Renal cortex interstitium (tissue), 15 donors: ENCODE measurements around the gene GLMN. TPM values are rescaled to one million over a fixed set of nuclear protein-coding genes. Genes with fewer than 3 reads are reported as not detected.

ENCODE experiments used
- DNase-seq, 11 donors: peaks; one replicate each; pipeline ENCODE4 v3.0.0-alpha.2; 2013; ENCODE audit warnings: low read depth in 9 of 11, low spot score in 4 of 11; ENCODE audit errors: extremely low read depth in 1 of 11
- long read RNA-seq, 16 experiments: transcript quantifications; one replicate each; lab custom pipeline, GENCODE V29; 2026
- polyA plus RNA-seq, 3 donors: library from polyadenylated mRNA; unstranded; fragments of 120-200 nt; gene quantifications; one replicate each; pipeline ENCODE4 v1.2.1, GENCODE V29; 2013; ENCODE audit not compliant: insufficient read length in 3 of 3

GLMN gene
- polyA plus RNA-seq, result 10 to 100 TPM; 18.8 to 26.4 (median 26.1) TPM
- long read RNA-seq, donor 1, partial matches to known transcripts, result 0 of 5 reads
- long read RNA-seq, donor 1, other reads (novel, unspliced or antisense), result 0 of 5 reads
- long read RNA-seq, donor 2, partial matches to known transcripts, result 0 of 1 reads
- long read RNA-seq, donor 2, other reads (novel, unspliced or antisense), result 0 of 1 reads
- long read RNA-seq, donor 3, result 0 reads
- long read RNA-seq, donor 4, partial matches to known transcripts, result 0 of 1 reads
- long read RNA-seq, donor 4, other reads (novel, unspliced or antisense), result 0 of 1 reads
- long read RNA-seq, donor 5, result 0 reads
- long read RNA-seq, donor 6, partial matches to known transcripts, result 0 of 6 reads
- long read RNA-seq, donor 6, other reads (novel, unspliced or antisense), result 0 of 6 reads
- long read RNA-seq, donor 7, partial matches to known transcripts, result 0 of 5 reads
- long read RNA-seq, donor 7, other reads (novel, unspliced or antisense), result 0 of 5 reads
- long read RNA-seq, donor 8, transcript GLMN-201 (19 exons, 1,995 nt), result major isoform, 5 of 9 reads
- long read RNA-seq, donor 8, partial matches to known transcripts, result 0 of 9 reads
- long read RNA-seq, donor 8, other reads (novel, unspliced or antisense), result 0 of 9 reads
- long read RNA-seq, donor 9, partial matches to known transcripts, result 0 of 4 reads
- long read RNA-seq, donor 9, other reads (novel, unspliced or antisense), result 0 of 4 reads
- long read RNA-seq, donor 10, partial matches to known transcripts, result 0 of 3 reads
- long read RNA-seq, donor 10, other reads (novel, unspliced or antisense), result 0 of 3 reads
- long read RNA-seq, donor 11, partial matches to known transcripts, result 10 of 11 reads
- long read RNA-seq, donor 11, other reads (novel, unspliced or antisense), result 0 of 11 reads
- long read RNA-seq, donor 12, partial matches to known transcripts, result 0 of 1 reads
- long read RNA-seq, donor 12, other reads (novel, unspliced or antisense), result 0 of 1 reads
- long read RNA-seq, donor 13, partial matches to known transcripts, result 16 of 33 reads
- long read RNA-seq, donor 13, other reads (novel, unspliced or antisense), result 15 of 33 reads
- long read RNA-seq, donor 14, partial matches to known transcripts, result 0 of 1 reads
- long read RNA-seq, donor 14, other reads (novel, unspliced or antisense), result 0 of 1 reads
- long read RNA-seq, donor 15, partial matches to known transcripts, result 0 of 1 reads
- long read RNA-seq, donor 15, other reads (novel, unspliced or antisense), result 0 of 1 reads
- long read RNA-seq, donor 16, transcript GLMN-201 (19 exons, 1,995 nt), result major isoform, 9 of 32 reads
- long read RNA-seq, donor 16, partial matches to known transcripts, result 0 of 32 reads
- long read RNA-seq, donor 16, other reads (novel, unspliced or antisense), result 21 of 32 reads

GRCh38 chr1:92298573-92299476 lies at the start of gene GLMN, which contains the start of gene RPAP2:
Gene GLMN (minus strand): TSS chr1:92298987. CDS start chr1:92297999, 988 bp downstream.
Gene RPAP2 (plus strand): TSS chr1:92299059. CDS start chr1:92299074, 15 bp downstream.
- DNase-seq, result peak; percentile 68 to 89 (median 83)

GRCh38 chr1:92346866-92347640 lies 48.3 kb upstream of the GLMN start:
- DNase-seq, result no peak

- DNase-seq, result no peak
Measured at GRCh38 chr1:92343061-92343460, 44.3 kb upstream of the GLMN start.

GRCh38 chr1:92342401-92342800 lies 43.6 kb upstream of the GLMN start:
- DNase-seq, result no peak

- no peak for DNase-seq
Measured at GRCh38 chr1:92340154-92340553, 41.4 kb upstream of the GLMN start.

- DNase-seq, result no peak
Measured at GRCh38 chr1:92333668-92334067, 34.9 kb upstream of the GLMN start.

GRCh38 chr1:92329347-92330129 lies 30.8 kb upstream of the GLMN start:
- DNase-seq, result no peak

- DNase-seq, result no peak
Measured at GRCh38 chr1:92327794-92328193, 29.0 kb upstream of the GLMN start.

GRCh38 chr1:92326681-92327080 lies 27.9 kb upstream of the GLMN start:
- no peak for DNase-seq

- no peak for DNase-seq
Measured at GRCh38 chr1:92324784-92325183, 26.0 kb upstream of the GLMN start.

- DNase-seq, result no peak
Measured at GRCh38 chr1:92323473-92324453, 25.0 kb upstream of the GLMN start.

- DNase-seq, result no peak
Measured at GRCh38 chr1:92317836-92318493, 19.2 kb upstream of the GLMN start.

- no peak for DNase-seq
Measured at GRCh38 chr1:92315766-92316599, 17.2 kb upstream of the GLMN start.

GRCh38 chr1:92314024-92314423 lies 15.2 kb upstream of the GLMN start:
- DNase-seq, result no peak
